Panc1 (cell line): ENCODE results near the gene GRID2. TPM values are rescaled to one million over a fixed set of nuclear protein-coding genes. Genes with fewer than 3 reads are reported as not detected.

ENCODE experiments used
- ATAC-seq: fragments of 200-7000 bp; cut with Tn5 transposase; 2 replicates; pipeline ENCODE4 v1.9.1; 2020; ENCODE audit warnings: mild to moderate bottlenecking, moderate library complexity
- BruUV-seq: library from RNA; stranded (reverse); fragments of 400-500 nt; replicated peaks from 2 replicates; lab custom pipeline; 2021; lab: Mats Ljungman, UMichigan
- CTCF ChIA-PET: fragments of 300-600 bp; sonication (Branson Sonifier 250); formaldehyde crosslinking; loops from one replicate; lab custom pipeline; 2022; ENCODE audit warnings: antibody characterized with exemption; lab: Charles Lee
- POLR2A ChIA-PET: fragments of 300-600 bp; sonication (Branson Sonifier 250); formaldehyde crosslinking; loops from one replicate; lab custom pipeline; 2022; ENCODE audit warnings: antibody characterized with exemption; lab: Charles Lee
- DNase-seq: peaks from one replicate; pipeline ENCODE4 v3.0.0-alpha.2; 2010; ENCODE audit warnings: low read depth, low spot score
- H3K27ac ChIP-seq: 2 replicates; pipeline ENCODE4 v1.5.1; 2011; ENCODE audit warnings: mild to moderate bottlenecking, low read length, inconsistent platforms
- H3K27me3 ChIP-seq: fragments of 200-500 bp; sonication (Bioruptor generic); 2 replicates; pipeline ENCODE4 v1.6.0; 2014; ENCODE audit warnings: low read length, inconsistent platforms; ENCODE audit not compliant: control insufficient read depth, insufficient read depth
- H3K36me3 ChIP-seq: fragments of 200-500 bp; sonication (Bioruptor generic); 2 replicates; pipeline ENCODE4 v1.5.1; 2014; ENCODE audit warnings: inconsistent platforms, mild to moderate bottlenecking, low read length, moderate library complexity; ENCODE audit not compliant: control insufficient read depth, insufficient read depth
- H3K4me1 ChIP-seq: 2 replicates; pipeline ENCODE4 v1.5.1; 2011; ENCODE audit warnings: inconsistent platforms, mild to moderate bottlenecking, low read length, moderate library complexity; ENCODE audit not compliant: control insufficient read depth, insufficient read depth
- H3K4me3 ChIP-seq, 2 experiments: 2 replicates each; pipeline ENCODE4 v1.5.1; 2011 to 2012; ENCODE audit warnings: low read depth in 2 of 2, low read length in 2 of 2, mild to moderate bottlenecking in 2 of 2, inconsistent platforms in 1 of 2, moderate library complexity in 1 of 2
- H3K9me3 ChIP-seq: fragments of 200-500 bp; sonication (Bioruptor generic); 2 replicates; pipeline ENCODE4 v1.5.1; 2014; ENCODE audit warnings: low read depth, mild to moderate bottlenecking, inconsistent platforms, low read length, moderate library complexity; ENCODE audit not compliant: control insufficient read depth, insufficient read depth
- POLR2AphosphoS5 ChIP-seq: IDR thresholded peaks from 2 replicates; pipeline ENCODE4 v1.6.1; 2012; ENCODE audit warnings: mild to moderate bottlenecking, low read depth, low read length, moderate library complexity
- SIN3A ChIP-seq: IDR thresholded peaks from 2 replicates; pipeline ENCODE4 v1.6.1; 2012; ENCODE audit warnings: low read depth, mild to moderate bottlenecking, low read length, moderate library complexity, borderline replicate concordance; ENCODE audit not compliant: insufficient read depth
- TCF7L2 ChIP-seq: IDR thresholded peaks from 2 replicates; pipeline ENCODE4 v1.6.1; 2011; ENCODE audit warnings: mild to moderate bottlenecking, low read depth, low read length, inconsistent platforms
- in situ Hi-C: cut with HindIII; loops from 2 replicates; pipeline ENCODE4 v1.10.0; 2016; ENCODE audit warnings: low sequenced_read_pairs, low pct_unique_long_range_greater_than_20kb
- intact Hi-C: fragments of 100-400 bp; cut with micrococcal nuclease; formaldehyde crosslinking; loops from one replicate; pipeline ENCODE4 v1.10.0; 2022; ENCODE audit not compliant: unreplicated experiment
- total RNA-seq: library from RNA; stranded (reverse); gene quantifications from one replicate; pipeline ENCODE4 v1.2.1, GENCODE V29; 2021; ENCODE audit not compliant: unreplicated experiment
- TF ChIP-seq, protein P1 (sequence below): fragments of 450-650 bp; IDR thresholded peaks from 2 replicates; pipeline ENCODE4 v1.5.1; 2017; ENCODE audit warnings: mild to moderate bottlenecking
- TF ChIP-seq, protein P2 (sequence below), 2 experiments: IDR thresholded peaks; 2 replicates each; pipeline ENCODE4 v1.6.1; 2011 to 2012; ENCODE audit warnings: low read depth in 2 of 2, control low read depth in 1 of 2, low read length in 1 of 2, mild to moderate bottlenecking in 1 of 2, moderate library complexity in 1 of 2; ENCODE audit not compliant: insufficient read depth in 1 of 2

GRID2 gene
- total RNA-seq, 1 experiment from 2014 or later, result 0.08 TPM

DNA sequence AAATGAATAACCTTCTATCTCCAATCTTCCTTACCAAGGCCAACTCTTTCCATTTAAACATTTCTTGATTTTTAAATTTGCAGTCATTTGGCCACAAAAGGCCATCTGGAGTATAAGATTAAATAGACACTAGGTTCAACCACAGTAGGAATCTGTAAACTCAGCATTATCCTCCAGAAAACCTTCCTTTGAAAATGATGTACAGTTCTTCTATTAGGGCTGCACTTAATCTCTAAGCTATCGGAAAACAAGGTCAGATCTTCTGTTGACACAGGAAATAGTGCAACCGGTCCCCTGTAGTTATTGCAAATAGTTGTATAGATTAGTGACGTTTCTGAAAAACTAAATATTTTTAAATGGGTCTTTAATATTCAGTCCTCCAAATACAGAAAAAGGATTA, 1165.8 kb downstream of the GRID2 start:
- Histone ChIP-seq H3K4me1 (no peaks in the 10 kb centered on the region), H3K9me3 (no peaks in the 10 kb centered on the region), H3K36me3 (no peaks in the 10 kb centered on the region), H3K27ac (no peak overlapping the region), H3K27me3 (no peaks in the 10 kb centered on the region), H3K4me3 (no peak overlapping the region)
- POLR2A ChIA-PET, result no interaction called here
- intact Hi-C loops, result no loop called here
- ATAC-seq (no peak), DNase-seq (no peak)
- CTCF ChIA-PET, result no interaction called here
- TF ChIP-seq, protein P1, sequence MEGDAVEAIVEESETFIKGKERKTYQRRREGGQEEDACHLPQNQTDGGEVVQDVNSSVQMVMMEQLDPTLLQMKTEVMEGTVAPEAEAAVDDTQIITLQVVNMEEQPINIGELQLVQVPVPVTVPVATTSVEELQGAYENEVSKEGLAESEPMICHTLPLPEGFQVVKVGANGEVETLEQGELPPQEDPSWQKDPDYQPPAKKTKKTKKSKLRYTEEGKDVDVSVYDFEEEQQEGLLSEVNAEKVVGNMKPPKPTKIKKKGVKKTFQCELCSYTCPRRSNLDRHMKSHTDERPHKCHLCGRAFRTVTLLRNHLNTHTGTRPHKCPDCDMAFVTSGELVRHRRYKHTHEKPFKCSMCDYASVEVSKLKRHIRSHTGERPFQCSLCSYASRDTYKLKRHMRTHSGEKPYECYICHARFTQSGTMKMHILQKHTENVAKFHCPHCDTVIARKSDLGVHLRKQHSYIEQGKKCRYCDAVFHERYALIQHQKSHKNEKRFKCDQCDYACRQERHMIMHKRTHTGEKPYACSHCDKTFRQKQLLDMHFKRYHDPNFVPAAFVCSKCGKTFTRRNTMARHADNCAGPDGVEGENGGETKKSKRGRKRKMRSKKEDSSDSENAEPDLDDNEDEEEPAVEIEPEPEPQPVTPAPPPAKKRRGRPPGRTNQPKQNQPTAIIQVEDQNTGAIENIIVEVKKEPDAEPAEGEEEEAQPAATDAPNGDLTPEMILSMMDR, result no peak
- TF ChIP-seq POLR2AphosphoS5, result no peak
- TF ChIP-seq, protein P2, sequence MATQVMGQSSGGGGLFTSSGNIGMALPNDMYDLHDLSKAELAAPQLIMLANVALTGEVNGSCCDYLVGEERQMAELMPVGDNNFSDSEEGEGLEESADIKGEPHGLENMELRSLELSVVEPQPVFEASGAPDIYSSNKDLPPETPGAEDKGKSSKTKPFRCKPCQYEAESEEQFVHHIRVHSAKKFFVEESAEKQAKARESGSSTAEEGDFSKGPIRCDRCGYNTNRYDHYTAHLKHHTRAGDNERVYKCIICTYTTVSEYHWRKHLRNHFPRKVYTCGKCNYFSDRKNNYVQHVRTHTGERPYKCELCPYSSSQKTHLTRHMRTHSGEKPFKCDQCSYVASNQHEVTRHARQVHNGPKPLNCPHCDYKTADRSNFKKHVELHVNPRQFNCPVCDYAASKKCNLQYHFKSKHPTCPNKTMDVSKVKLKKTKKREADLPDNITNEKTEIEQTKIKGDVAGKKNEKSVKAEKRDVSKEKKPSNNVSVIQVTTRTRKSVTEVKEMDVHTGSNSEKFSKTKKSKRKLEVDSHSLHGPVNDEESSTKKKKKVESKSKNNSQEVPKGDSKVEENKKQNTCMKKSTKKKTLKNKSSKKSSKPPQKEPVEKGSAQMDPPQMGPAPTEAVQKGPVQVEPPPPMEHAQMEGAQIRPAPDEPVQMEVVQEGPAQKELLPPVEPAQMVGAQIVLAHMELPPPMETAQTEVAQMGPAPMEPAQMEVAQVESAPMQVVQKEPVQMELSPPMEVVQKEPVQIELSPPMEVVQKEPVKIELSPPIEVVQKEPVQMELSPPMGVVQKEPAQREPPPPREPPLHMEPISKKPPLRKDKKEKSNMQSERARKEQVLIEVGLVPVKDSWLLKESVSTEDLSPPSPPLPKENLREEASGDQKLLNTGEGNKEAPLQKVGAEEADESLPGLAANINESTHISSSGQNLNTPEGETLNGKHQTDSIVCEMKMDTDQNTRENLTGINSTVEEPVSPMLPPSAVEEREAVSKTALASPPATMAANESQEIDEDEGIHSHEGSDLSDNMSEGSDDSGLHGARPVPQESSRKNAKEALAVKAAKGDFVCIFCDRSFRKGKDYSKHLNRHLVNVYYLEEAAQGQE (IDR thresholded peaks at IDR 0.05; ENCODE audit: insufficient read depth in 1 of 2, low read depth in 2 of 2, low read length in 1 of 2), result no peak
- TF ChIP-seq TCF7L2, result no peak
- TF ChIP-seq SIN3A, result no peak
- in situ Hi-C loops, result no loop called here
- BruUV-seq, result no TSS peak

DNA sequence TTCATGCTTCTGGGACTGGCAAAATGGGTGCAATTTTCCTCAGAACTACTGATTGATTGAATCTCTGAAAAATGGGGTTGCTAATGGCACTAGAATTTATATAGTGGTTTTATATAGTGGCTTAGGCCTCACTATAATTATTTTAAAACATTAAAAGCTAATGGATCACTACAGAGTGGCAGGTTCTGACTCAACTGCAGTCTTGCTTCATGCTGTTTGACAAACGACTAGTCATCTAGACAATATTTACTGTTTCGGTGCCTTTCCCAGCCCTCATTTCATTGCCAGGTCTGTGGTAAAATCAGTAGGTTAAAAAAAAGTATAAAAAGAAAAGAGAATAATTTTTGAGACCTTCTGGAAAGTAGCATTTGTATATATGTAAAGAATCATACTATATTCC, 1172.0 kb downstream of the GRID2 start:
- DNase-seq (no peak), ATAC-seq (no peak)
- Histone ChIP-seq H3K27me3 (no peaks in the 10 kb centered on the region), H3K9me3 (no peaks in the 10 kb centered on the region), H3K4me1 (no peaks in the 10 kb centered on the region), H3K27ac (no peak overlapping the region), H3K4me3 (no peak overlapping the region), H3K36me3 (no peaks in the 10 kb centered on the region)
- TF ChIP-seq, protein P2 (IDR thresholded peaks at IDR 0.05; ENCODE audit: insufficient read depth in 1 of 2, low read depth in 2 of 2, low read length in 1 of 2), result no peak
- TF ChIP-seq SIN3A (no peak), TCF7L2 (no peak), POLR2AphosphoS5 (no peak)
- TF ChIP-seq, protein P1, result no peak
- POLR2A ChIA-PET, result no interaction called here
- no TSS peak for BruUV-seq
- intact Hi-C loops, result no loop called here
- in situ Hi-C loops, result no loop called here
- CTCF ChIA-PET, result no interaction called here
